SHP77 (cell line): Measurements from ENCODE around the gene ZCCHC14.

Experiments
- DNase-seq, 2 experiments: peaks; one replicate each; lab custom pipeline; 2025; lab: John Stamatoyannopoulos, UW

Gene ZCCHC14

DNA sequence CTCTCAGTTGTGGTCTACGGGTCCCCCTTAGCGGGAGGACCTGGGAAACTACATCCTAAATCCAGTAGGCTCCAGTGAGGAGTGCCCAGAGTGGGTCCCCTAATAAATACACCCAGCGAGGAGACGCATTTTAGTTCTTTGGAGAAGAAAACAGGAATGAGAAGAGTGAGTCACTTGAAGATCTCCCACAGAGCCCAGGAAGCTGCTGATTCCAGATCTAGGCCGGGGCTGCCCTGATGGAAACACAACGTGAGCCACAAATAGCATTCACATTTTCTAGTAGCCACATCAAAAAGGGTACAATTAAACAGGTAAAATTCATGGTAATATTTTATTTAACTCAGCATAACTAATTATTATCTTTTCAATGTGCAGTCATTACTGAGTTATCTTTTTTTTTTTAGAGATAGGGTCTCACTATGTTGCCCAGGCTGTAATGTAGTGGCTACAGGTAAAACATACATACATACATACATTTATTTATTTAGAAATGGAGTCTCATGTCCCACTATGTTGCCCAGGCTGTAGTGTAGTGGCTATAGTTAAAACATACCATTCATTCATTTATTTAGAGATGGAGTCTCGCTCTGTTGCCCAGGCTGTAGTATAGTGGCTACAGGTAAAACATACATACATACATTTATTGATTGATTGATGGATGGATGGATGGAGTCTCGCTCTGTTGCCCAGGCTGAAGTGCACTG lies 130.8 kb downstream of the ZCCHC14 start:
- DNase-seq, result no peak

- no peak for DNase-seq
These were observed 131.8 kb downstream of the ZCCHC14 start for GRCh38 chr16:87360862-87361610.

GRCh38 chr16:87359121-87359520 lies 133.7 kb downstream of the ZCCHC14 start:
- DNase-seq, result no peak

DNA sequence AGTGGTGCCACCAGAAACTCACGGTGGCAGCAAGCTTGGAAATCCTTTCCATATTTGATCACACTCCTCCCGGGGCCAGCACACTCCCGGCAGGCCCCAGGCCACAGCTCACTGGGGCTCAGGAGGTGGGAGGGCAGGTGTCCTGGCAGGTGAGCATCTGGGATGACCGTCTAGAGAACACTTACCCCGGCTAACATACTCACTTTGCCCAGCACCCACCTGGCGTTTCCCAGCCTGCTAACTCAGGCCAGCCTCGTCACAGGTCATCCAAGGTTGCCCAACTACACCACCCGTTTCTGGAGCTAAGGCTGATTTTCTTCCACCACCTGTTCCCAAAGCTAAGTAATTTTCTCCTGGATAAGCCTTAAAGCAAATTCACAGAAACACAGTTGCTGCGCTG lies 134.1 kb downstream of the ZCCHC14 start:
- DNase-seq, result no peak

- no peak for DNase-seq
These were observed 134.6 kb downstream of the ZCCHC14 start for GRCh38 chr16:87358250-87358649.

DNA sequence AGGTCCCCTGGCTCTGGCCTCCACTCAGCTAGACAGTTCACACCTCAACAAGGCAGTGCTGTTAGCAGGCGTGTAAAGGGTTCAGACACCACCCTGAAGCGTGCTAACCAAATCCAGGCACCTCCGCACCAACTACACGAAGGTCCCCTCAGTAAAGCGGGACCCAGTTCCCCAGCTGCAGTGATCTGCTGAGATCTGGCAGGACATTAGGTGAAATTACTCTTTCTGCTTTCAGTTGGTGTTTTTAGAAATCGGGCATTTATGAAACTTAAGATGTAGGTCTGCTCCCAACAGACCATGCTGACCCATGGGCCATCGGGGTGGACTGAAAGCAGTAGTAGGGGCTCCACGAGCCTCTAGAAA lies 136.4 kb downstream of the ZCCHC14 start:
- DNase-seq, result no peak
